ENCODE data around the gene MT2A.
"Not testable (repeated sequence)": the region's sequence is repeated elsewhere in the genome, so short reads cannot be mapped to it uniquely, and the experiment has no call there.

MT2A gene

DNA sequence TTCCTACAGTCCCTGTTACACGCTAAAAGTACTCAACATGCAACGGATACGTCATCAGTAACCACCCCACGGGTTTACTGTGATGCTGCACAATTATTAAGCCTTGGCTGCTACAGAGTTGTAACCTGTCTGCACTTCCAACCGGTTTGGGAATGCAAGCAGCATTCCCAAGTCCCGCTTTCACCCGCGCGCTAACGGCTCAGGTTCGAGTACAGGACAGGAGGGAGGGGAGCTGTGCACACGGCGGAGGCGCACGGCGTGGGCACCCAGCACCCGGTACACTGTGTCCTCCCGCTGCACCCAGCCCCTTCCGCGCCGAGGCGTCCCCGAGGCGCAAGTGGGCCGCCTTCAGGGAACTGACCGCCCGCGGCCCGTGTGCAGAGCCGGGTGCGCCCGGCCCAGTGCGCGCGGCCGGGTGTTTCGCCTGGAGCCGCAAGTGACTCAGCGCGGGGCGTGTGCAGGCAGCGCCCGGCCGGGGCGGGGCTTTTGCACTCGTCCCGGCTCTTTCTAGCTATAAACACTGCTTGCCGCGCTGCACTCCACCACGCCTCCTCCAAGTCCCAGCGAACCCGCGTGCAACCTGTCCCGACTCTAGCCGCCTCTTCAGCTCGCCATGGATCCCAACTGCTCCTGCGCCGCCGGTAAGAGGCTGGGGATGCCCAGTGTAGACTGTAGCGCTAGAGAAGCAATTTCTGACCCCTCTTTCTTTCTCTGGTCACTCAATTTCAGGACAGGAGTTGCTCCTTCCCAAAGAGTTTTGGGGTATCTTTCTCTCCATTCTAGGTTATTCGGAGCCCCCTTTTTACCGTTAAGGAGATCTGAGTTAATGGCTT, at the start of gene MT2A:
Gene MT2A, plus strand, starts transcription at position 542 of the 833 bp plus-strand sequence. Its CDS starts 72 bp downstream, at position 614.
- DNase-seq: peak; percentile 94

DNA sequence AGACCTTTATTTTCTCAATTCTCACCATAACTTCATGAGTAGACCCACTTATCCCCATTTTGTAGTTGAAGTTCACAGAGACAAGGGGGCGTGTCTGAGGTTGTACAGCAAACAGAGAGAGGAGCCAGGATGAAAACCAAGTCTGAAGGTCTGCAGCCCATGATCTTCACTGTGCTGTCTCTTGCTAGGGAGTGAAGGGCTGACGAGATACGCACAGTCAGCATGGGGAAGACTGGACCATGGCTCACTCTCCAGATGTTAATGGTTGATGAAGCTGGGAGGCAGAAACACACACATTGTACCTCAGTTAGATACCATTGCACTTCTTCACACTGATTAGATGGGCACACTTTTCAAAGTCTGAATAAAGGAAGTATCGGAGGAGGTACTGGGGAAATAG, 49.3 kb upstream of the MT2A start:
- no peak for DNase-seq

DNA sequence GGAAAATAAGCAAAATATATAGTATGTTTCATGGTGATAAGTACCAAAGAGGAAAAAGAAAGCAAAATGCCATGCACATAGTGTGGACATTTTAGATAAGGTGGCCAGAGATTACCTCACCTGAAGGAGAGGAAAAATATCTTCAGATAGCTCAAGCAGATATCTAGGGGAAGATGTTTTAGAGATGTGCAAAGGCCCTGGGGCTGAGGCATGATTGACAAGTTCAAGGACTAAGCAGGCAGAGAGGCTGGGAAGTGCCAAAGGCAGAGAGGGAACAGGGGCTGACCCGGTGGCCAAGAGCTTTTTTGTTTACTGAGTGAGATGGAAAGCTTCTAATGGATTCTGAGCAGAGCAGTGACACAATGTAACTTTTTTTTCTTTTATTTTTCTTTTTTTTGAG, 47.9 kb upstream of the MT2A start:
- DNase-seq: no peak

DNA sequence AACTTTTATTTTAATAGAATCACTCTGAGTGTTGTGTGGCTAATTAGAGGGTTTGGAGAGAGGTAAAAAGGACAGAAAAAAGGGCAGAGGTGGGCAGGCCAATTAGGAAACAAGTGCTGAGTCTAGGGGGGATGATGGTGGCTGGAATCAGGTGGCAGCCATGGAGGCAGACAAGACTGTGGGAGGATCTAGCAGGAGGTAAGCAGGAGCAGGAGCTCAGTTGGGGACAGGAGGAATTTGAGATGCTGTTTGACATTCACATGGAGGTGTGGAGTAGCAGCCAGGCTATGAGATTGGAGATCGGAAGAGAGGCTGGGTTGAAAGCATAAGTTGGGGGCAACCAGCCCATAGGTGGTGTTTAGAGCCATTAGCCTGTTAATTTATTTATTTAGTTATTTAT, 47.3 kb upstream of the MT2A start:
- DNase-seq: no peak

DNA sequence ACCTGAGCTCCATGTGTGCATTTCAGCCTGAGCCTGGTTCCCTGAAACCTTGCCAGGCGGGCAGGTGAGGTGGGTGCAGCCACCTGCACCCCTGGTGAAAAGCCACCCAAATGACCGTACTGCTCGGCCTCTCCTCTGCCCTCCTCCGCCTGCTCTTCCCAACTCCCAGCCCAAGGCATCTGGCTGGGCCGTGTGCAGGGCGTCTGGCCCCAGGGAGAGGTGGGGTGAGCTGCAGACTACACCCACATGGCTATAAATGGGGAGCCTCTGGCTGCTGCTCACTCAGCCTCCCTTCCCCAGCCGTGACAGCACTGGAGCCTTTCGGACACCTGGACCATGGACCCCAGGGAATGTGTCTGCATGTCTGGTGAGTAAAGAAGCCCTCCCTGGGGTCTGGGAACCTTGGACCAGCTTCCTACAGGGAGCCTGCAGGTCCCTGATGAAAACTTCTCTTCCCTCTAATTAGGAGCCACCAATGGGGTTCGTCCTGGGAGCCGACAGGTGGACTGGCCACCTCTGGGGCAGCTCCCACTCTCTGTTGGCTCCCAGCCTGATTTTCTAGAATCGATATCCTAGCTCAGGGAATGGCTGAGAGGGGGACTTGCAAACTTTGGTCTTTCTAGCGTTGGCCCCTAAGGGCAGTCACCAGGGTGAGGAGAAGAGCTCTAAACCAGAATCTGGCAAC, 43.4 kb upstream of the MT2A start, which contains the start of gene MT4:
Gene MT4, plus strand, starts transcription at position 281 of the 685 bp plus-strand sequence. Its CDS starts 56 bp downstream, at position 337.
- DNase-seq: no peak

GRCh38 chr16:56569971-56570370, 38.4 kb upstream of the MT2A start:
- DNase-seq: no peak

- DNase-seq: no peak
Measured at GRCh38 chr16:56571525-56571924, 36.9 kb upstream of the MT2A start.

GRCh38 chr16:56574625-56575024, 33.8 kb upstream of the MT2A start:
- DNase-seq: no peak

- DNase-seq: peak; percentile 40
Measured at GRCh38 chr16:56576585-56577299, 31.6 kb upstream of the MT2A start.

- no peak for DNase-seq
Measured at GRCh38 chr16:56577300-56577625, 31.1 kb upstream of the MT2A start.

GRCh38 chr16:56580391-56581048, 27.9 kb upstream of the MT2A start:
- no peak for DNase-seq

- DNase-seq: not testable (repeated sequence)
Measured at GRCh38 chr16:56582911-56583310, 25.5 kb upstream of the MT2A start.

DNA sequence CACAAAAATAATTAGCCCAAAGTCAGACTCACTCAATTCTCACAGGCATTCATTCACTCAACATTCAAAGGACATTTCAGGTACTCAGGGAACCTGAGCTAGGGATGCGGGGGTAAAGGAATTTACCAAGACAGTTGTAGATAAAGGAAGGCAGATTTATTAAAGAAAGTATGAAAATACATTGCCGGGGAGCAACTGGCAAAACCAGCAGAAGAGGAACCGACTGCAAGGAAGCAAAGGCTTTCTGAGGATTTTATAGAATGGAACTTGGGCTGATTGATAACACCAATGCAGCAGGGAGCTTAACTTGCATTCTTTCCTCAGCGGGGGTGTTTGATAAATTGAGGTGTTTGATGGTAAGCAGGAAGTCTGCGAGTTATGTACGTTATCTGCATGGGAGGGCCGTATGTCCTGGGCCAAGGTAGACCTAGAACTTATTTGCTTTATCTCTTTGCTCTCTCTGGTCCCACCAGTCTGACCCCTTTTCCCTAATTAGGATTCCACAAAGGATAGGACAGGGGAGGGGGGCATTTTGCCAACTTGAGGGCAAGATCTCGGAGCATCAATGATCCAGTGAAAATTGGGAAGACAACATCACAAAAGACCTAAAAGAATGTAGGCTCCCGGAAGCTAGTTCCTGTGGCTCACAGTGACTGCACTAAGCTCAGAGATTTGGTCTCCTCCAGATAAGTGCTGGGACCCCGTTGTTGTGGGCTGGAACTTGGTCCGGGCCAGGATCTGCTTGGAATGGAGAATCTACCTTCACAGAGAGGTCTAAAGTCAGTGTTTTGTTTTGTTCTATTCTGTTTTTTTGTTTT, 24.8 kb upstream of the MT2A start:
- no peak for DNase-seq

DNA sequence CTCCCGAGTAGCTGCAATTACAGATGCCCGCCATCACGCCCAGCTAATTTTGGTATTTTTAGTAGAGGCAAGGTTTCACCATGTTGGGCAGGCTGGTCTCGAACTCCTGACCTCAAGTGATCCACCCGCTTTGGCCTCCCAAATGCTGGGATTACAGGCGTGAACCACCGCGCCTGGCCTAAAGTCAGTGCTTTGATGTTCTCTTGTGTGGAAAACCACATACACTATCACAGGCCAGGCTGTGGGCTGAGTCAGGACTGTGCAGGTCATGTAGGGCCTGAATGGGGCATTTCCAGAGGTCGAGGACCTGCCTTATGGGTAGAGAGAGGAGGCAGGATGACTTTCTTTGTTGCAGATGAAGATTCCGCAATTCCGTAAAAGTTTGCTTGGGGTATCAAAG, 24.1 kb upstream of the MT2A start:
- no peak for DNase-seq

GRCh38 chr16:56588781-56589140, 19.6 kb upstream of the MT2A start:
- DNase-seq: no peak

DNA sequence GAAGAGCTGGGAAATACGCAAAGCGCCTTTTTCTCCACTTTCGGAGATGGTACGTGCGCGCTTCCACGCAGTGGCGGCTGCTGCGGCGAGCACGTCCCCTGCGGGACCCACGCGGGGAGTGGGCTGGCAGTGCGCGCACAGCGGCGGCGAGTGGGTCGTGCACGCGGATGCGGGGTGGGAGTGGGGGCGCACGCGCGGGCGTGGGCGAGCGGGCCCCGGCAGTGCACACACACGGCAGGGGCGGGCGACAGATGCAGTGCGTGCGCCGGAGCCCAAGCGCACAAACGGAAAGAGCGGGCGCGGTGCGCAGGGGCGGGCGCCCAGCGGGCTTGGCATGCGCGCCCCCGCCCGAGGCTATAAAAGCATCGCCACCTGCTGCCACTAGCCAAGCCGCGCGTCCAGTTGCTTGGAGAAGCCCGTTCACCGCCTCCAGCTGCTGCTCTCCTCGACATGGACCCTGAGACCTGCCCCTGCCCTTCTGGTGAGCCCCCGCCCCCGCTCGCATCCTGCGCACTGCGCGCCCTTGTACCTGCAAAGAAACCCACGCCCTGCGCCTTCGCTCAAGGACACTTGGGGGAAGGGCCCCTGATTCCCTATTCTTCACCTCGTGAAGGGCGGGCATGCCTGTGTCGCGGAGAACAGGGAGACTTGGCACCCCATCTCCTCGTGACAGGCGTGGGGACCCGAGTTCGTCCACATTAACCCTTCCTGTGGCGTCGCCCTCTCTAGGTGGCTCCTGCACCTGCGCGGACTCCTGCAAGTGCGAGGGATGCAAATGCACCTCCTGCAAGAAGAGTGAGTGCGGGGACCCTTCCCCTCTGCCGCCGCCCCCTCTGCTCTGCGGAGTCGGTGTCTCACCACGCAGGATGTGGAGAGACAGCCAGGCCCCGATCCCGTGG, 19.0 kb upstream of the MT2A start, which contains the start of gene MT3:
Gene MT3, plus strand, starts transcription at position 388 of the 899 bp plus-strand sequence. Its CDS starts 63 bp downstream, at position 451.
- DNase-seq: peak; percentile 84

GRCh38 chr16:56591377-56592060, 16.9 kb upstream of the MT2A start:
- peak; percentile 36 for DNase-seq

GRCh38 chr16:56593573-56594291, 14.7 kb upstream of the MT2A start:
- DNase-seq: no peak

DNA sequence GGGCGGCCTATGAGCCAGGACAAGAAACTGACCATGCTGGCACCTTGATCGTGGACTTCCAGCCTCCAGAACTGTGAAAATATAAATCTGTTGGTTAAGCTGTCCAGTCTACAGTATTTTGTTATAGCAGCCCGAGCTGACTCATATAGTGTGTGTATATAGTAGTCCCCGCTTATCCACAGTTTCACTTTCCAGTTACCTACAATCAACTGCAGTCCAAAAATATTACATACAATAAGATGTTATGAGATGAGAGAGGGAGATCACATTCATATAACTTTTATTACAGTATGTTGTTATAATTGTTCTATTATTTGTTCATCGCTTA, 14.1 kb upstream of the MT2A start:
- DNase-seq: no peak

All from midbrain (tissue), 1 donor.